Stomach smooth muscle (tissue), 2 donors: ENCODE data around the gene COL19A1.
"Not testable (repeated sequence)": the region's sequence is repeated elsewhere in the genome, so short reads cannot be mapped to it uniquely, and the experiment has no call there.

Source experiments
- H3K27ac ChIP-seq: one replicate; pipeline ENCODE4 v1.7.0; 2013; ENCODE audit warnings: mild to moderate bottlenecking, low read length, inconsistent platforms
- H3K27me3 ChIP-seq, 2 donors: one replicate each; pipeline ENCODE4 v1.7.0; 2013; ENCODE audit warnings: low read length in 2 of 2; ENCODE audit not compliant: insufficient read depth in 2 of 2, control insufficient read depth in 1 of 2
- H3K36me3 ChIP-seq, 2 donors: one replicate each; pipeline ENCODE4 v1.7.0; 2013; ENCODE audit warnings: low read length in 2 of 2; ENCODE audit not compliant: control insufficient read depth in 2 of 2, insufficient read depth in 2 of 2
- H3K4me1 ChIP-seq: one replicate; pipeline ENCODE4 v1.7.0; 2013; ENCODE audit warnings: low read length; ENCODE audit not compliant: control insufficient read depth, insufficient read depth
- H3K4me3 ChIP-seq, 2 donors: one replicate each; pipeline ENCODE4 v1.7.0; 2013; ENCODE audit warnings: low read length in 2 of 2
- H3K9ac ChIP-seq, 2 donors: one replicate each; pipeline ENCODE4 v1.7.0; 2013; ENCODE audit warnings: low read length in 2 of 2, mild to moderate bottlenecking in 1 of 2
- H3K9me3 ChIP-seq, 2 donors: one replicate each; pipeline ENCODE4 v1.7.0; 2013; ENCODE audit warnings: low read length in 2 of 2; ENCODE audit not compliant: control insufficient read depth in 2 of 2
- donor health status: healthy.
- donor health status: Pancreatic carcinoma.

COL19A1 gene

DNA sequence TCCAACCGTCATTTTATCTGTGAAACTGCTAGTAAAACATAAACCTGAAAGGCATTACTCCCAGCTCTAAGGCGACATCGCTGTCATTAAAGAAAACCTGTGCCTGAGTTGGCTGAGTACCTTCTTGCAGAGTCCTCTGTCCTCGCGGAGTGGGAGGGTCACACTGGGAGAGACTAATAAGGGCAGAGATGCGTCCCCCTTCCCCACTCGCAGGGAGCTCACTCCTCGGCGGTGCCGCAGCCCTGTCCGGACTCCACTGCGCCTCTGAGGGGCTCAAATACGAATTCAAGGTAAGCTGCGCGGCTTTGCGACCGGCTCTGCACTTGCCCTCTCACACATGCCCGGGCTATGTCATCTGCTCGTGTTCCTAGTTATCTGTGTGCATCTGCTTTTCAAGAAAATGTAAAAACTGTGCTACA lies at the start of gene COL19A1:
COL19A1 (plus strand) TSS at position 206 of the 419 bp plus-strand sequence. CDS start 13,012 bp downstream, outside the sequence.
- H3K27me3 ChIP-seq, result peaks cover 0 to 2% of the 10 kb centered on the region in 2 donors
- H3K36me3 ChIP-seq, result no peaks in the 10 kb centered on the region
- H3K9ac ChIP-seq, result peak within 1 kb of the TSS; percentile 54 to 60
- peaks cover 3% of the 10 kb centered on the region for H3K4me1 ChIP-seq
- H3K9me3 ChIP-seq, result no peaks in the 10 kb centered on the region
- H3K4me3 ChIP-seq, result peak within 1 kb of the TSS; percentile 63 to 81
- no peak within 1 kb of the TSS for H3K27ac ChIP-seq

DNA sequence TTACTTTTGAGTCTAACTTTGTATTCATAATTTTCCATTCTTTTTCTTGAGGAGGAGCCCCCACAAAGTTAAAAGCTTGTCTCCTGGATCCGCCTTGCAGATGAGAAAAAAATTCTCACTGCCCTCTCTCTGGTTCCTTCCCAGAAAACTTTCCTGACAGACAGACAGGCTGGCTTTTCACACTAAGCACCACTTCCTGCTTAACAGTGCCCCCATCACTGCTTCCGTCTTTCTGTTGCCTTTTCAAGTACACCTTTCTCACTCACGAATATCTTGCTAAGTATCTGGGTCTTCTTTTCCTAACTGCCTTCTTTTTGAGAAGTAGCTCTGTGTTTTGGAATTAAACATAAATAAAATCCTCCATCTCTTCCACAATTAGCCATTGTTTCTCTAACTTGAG lies 49.8 kb upstream of the COL19A1 start:
- H3K4me1 ChIP-seq, result no peaks in the 10 kb centered on the region
- H3K4me3 ChIP-seq, result no peak overlapping the region
- H3K9me3 ChIP-seq, result no peaks in the 10 kb centered on the region
- H3K27ac ChIP-seq, result no peak overlapping the region
- no peak overlapping the region for H3K9ac ChIP-seq
- H3K36me3 ChIP-seq, result no peaks in the 10 kb centered on the region
- H3K27me3 ChIP-seq, result no peaks in the 10 kb centered on the region

DNA sequence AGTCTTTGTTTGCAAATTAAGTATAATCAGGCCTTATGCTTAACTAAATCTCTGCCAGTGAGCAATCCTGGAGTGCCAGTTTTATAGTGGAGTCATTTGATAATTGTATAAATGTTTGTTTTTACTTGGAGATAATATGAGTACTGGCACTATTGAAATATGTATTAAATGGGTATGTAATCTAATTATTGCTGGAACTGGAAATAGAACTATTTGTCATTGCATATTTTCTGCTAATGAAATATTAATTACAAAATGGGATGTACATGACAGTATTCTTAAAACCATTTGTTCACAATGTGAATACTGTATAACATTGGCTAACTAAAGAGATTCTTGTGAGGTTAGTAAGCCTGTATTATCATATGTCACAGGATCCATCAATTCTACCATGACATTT lies 49.0 kb upstream of the COL19A1 start:
- H3K9me3 ChIP-seq, result no peaks in the 10 kb centered on the region
- H3K27me3 ChIP-seq, result no peaks in the 10 kb centered on the region
- H3K27ac ChIP-seq, result no peak overlapping the region
- H3K4me1 ChIP-seq, result no peaks in the 10 kb centered on the region
- no peak overlapping the region for H3K4me3 ChIP-seq
- H3K9ac ChIP-seq, result no peak overlapping the region
- no peaks in the 10 kb centered on the region for H3K36me3 ChIP-seq

DNA sequence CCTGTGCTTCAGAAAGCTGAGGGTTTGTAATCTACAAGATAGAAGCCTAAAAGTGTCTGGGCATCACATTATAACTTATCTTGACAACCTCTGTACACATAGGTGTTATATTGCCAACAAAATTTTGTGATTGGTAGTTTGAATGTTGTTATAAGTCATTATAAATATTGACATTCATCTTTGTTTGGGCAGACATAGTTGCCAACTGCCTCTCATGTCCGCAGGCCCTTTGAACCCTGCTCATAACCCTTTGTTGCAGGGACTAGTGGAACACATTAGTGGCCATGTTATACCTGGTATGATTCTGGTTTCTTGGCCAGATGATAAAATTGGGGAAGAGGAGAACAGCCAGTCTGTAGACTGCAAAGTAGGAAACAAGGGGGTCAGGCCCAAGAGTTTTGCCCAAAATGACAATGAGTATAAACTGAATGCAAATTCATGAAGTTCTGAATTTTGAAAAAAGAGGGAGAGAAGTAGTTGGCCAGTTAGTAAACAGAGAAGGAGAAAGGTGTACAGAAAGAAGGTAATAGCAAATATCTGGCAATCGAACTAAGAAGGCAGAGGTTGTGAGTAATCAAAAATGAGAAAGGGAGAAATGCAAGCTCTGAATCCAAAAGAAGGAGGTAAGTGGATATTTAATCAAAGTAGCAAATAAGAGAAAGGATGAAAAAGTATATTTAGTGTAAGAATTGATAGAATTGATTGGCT lies 48.0 kb upstream of the COL19A1 start:
- H3K4me3 ChIP-seq, result no peak overlapping the region
- H3K27ac ChIP-seq, result no peak overlapping the region
- H3K27me3 ChIP-seq, result no peaks in the 10 kb centered on the region
- H3K4me1 ChIP-seq, result no peaks in the 10 kb centered on the region
- H3K9ac ChIP-seq, result no peak overlapping the region
- H3K9me3 ChIP-seq, result no peaks in the 10 kb centered on the region
- no peaks in the 10 kb centered on the region for H3K36me3 ChIP-seq

DNA sequence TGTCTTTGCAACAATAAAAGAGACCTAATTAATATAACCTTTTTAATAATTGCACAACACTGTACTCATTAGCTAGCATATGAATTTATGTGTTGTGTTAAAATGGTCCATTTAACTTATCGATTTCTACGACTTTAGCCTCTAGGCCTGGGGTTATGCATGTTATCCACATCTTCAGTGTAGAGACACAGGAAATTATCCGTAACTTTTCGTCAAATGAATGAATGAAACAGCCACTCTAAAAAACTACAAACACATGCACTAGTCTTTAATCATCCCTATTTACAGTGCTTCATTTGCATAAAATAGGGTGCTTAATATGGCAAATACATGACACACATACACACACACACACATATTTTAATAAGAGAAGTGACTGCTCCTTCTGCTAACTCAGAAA lies 47.2 kb upstream of the COL19A1 start:
- Histone ChIP-seq H3K4me1 (no peaks in the 10 kb centered on the region), H3K27me3 (no peaks in the 10 kb centered on the region), H3K4me3 (no peak overlapping the region), H3K9ac (no peak overlapping the region), H3K36me3 (no peaks in the 10 kb centered on the region), H3K9me3 (no peaks in the 10 kb centered on the region), H3K27ac (no peak overlapping the region)

DNA sequence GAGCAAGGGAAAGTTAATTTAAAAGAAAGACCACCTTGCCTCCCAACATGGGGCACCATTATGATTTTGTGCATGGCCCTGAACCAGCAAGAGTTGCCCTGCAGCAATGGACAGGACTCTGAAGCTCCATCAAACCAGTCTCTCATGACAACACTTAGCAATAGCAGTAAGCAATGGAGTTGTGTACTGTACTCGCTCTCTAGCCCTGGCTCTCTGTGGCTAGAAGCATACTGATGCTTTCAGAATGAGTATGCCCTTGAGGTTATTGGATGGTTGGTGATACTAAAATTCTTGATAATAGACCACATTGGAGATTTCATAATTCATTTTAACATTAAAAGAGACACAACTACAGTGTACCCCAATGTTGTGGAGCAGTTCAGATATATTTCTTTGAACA lies 46.3 kb upstream of the COL19A1 start:
- Histone ChIP-seq H3K9me3 (no peaks in the 10 kb centered on the region), H3K4me3 (no peak overlapping the region), H3K27ac (no peak overlapping the region), H3K4me1 (no peaks in the 10 kb centered on the region), H3K9ac (no peak overlapping the region), H3K27me3 (no peaks in the 10 kb centered on the region), H3K36me3 (no peaks in the 10 kb centered on the region)

DNA sequence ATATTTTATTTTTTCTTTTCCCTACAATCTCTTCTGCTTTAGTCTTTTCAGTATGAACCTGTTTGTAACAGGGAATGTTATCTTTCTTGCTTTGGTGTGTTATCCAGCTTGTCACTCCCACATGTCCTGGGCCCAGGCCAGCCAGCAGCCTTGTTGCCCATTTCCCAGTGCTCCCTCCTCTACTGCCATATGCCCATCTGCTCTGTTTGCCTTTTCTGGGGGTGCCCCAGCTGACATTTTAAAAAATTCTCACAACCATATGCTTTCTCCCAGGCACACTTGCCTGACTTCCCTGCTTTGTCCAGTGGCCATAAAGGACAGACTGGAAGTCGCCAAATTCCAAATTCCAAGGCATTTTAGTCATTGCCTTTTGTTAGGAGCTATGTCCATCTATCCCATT lies 45.9 kb upstream of the COL19A1 start:
- no peak overlapping the region for H3K4me3 ChIP-seq
- no peaks in the 10 kb centered on the region for H3K4me1 ChIP-seq
- H3K36me3 ChIP-seq, result no peaks in the 10 kb centered on the region
- H3K9me3 ChIP-seq, result no peaks in the 10 kb centered on the region
- no peak overlapping the region for H3K9ac ChIP-seq
- H3K27me3 ChIP-seq, result no peaks in the 10 kb centered on the region
- H3K27ac ChIP-seq, result no peak overlapping the region

DNA sequence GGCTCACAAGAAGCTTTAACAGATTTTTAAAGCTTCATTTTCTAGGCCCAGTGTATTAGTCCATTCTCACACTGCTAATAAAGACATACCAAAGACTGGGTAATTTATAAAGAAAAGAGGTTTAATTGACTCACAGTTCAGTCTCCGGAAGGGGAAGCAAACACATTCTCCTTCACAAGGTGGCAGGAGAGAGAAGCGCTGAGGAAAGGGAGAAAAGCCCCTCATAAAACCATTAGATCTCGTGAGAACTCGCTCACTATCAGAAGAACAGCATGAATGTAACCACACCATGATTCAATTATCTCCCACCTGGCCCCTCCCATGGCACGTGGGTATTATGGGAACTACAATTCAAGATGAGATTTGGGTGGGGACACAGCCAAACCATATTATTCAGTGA lies 42.0 kb upstream of the COL19A1 start:
- H3K9ac ChIP-seq, H3K27me3 ChIP-seq, H3K27ac ChIP-seq, H3K36me3 ChIP-seq, H3K4me1 ChIP-seq, H3K4me3 ChIP-seq, H3K9me3 ChIP-seq: not testable (repeated sequence)

DNA sequence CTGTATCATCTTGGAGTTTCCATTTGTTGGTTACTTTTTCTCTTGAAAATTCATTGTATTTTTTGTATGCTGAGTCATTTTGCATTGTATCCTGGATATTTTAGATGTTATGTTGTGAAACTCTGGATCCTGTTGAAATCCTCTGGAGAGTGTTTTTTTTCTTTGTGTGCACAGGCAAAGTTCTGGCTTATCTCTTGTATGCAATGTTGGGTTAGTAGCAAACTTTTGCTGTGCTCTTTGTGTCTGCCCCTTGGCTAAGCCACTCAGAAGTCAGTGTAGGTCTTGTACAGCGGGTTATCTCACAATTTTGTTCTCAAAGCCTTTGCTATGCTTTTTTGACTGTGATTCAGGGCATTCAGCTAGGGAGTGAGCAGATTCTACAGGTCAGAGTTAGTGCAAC lies 40.5 kb upstream of the COL19A1 start:
- Histone ChIP-seq H3K9me3 (no peaks in the 10 kb centered on the region), H3K9ac (no peak overlapping the region), H3K27ac (no peak overlapping the region), H3K27me3 (no peaks in the 10 kb centered on the region), H3K4me1 (no peaks in the 10 kb centered on the region), H3K4me3 (no peak overlapping the region), H3K36me3 (no peaks in the 10 kb centered on the region)

DNA sequence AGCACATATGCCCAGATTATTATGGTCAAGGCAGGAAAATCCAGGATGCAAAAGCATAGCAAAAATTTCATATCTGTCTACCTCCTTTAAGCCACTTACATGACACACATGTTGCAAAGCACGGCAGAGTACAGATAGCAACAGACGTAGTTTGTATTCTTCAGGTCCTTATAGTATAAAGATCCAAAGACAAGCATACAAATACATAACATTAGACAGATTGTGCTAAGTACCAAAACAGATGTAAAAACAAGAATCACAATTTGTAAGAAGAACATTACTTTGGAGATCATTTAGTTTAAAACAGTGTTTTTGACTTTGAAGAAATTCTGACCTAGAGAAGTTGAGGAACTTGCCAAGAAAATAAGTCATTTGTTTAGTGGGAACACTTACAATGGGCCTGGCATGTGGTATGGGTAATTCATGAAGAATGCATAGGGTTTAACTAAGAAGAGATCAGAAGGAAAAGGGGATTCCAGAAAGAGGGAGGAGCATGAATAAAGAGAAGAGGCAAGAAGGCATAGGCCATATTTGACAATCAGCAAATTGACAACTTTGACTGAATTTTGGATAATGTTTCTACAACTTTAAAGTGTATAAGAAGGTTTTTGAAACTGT lies 39.0 kb upstream of the COL19A1 start:
- H3K36me3 ChIP-seq, result no peaks in the 10 kb centered on the region
- no peaks in the 10 kb centered on the region for H3K27me3 ChIP-seq
- no peak overlapping the region for H3K4me3 ChIP-seq
- H3K4me1 ChIP-seq, result no peaks in the 10 kb centered on the region
- no peaks in the 10 kb centered on the region for H3K9me3 ChIP-seq
- H3K9ac ChIP-seq, result no peak overlapping the region
- H3K27ac ChIP-seq, result no peak overlapping the region

DNA sequence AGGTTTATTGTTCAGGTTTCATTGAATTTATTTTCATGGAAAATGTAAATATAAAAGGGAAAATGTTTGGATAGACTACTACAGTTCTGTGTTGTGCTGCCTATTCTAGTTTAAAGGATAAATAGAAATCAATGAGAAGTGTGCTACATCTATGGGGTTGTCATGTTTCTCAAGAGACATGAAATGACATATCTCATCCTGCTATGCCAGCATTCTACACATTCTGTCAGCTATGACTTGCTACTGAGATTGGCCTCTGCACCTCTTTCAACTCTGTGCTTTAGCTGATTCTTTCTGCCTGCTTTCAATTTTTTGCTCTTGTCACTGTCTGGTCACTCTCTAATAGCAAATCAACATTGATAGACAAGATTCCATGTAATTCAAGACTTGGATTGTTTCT lies 33.8 kb upstream of the COL19A1 start:
- no peaks in the 10 kb centered on the region for H3K4me1 ChIP-seq
- H3K9me3 ChIP-seq, result no peaks in the 10 kb centered on the region
- no peak overlapping the region for H3K9ac ChIP-seq
- H3K27ac ChIP-seq, result no peak overlapping the region
- no peaks in the 10 kb centered on the region for H3K27me3 ChIP-seq
- H3K4me3 ChIP-seq, result no peak overlapping the region
- H3K36me3 ChIP-seq, result no peaks in the 10 kb centered on the region
